Right lobe of liver (tissue), 4 donors: Measurements from ENCODE around the gene MLST8.

Source experiments
- CTCF ChIP-seq, 4 donors: fragments of 200-600 bp in 3 of 4; fragments of 450-650 bp in 1 of 4; IDR thresholded peaks; one replicate each; pipeline versions ENCODE4 v1.5.1 to v1.8.0; 2016 to 2022; ENCODE audit warnings: antibody characterized with exemption in 4 of 4, mild to moderate bottlenecking in 2 of 4
- POLR2A ChIP-seq: fragments of 450-650 bp; IDR thresholded peaks from one replicate; pipeline ENCODE4 v1.6.1; 2017; ENCODE audit warnings: antibody characterized with exemption, mild to moderate bottlenecking
- donor health status: DM: no; HTN: no; CAD: no.
- donor health status: DM: no; HTN: no; CAD: no.
- donor health status: DM: no; HTN: yes; CAD: no.

- no peak for TF ChIP-seq CTCF (IDR thresholded peaks at IDR 0.05)
- TF ChIP-seq POLR2A = no peak
Observed at GRCh38 chr16:2162676-2163118, 42.6 kb upstream of the MLST8 start.
